Uterus (tissue), 2 donors: ENCODE results near the gene HAUS2.

Source experiments
- POLR2A ChIP-seq, 2 donors: fragments of 450-650 bp; IDR thresholded peaks; one replicate each; pipeline ENCODE4 v1.6.1; 2016; ENCODE audit warnings: antibody characterized with exemption in 2 of 2, mild to moderate bottlenecking in 1 of 2, moderate library complexity in 1 of 2
- TF ChIP-seq, protein P1 (sequence below), 4 experiments: fragments of 200-600 bp in 2 of 4; fragments of 450-650 bp in 2 of 4; sonication (generic) in 2 of 4; IDR thresholded peaks; one replicate each; pipeline ENCODE4 v1.5.1; 2016 to 2019; ENCODE audit warnings: antibody characterized with exemption in 4 of 4, mild to moderate bottlenecking in 2 of 4, moderate library complexity in 1 of 4

DNA sequence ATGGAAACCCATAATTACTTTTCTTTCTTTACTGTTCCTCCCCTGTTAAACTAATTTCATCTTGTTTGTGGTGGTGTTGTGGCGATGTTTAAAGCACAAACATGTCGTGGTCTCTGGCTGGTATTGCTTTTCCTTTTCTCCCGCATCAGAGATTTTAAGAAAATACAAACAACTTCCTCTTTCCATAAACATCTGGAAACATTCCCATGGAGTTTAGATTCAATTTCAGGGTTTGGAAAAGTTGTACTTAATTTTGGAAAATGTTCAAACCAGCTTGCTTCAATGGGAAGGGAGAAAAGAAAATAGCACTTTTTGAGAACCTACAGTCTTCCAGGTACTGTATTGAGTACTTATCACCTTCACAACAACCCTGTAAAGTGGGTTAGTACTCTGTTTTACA, 57.2 kb downstream of the HAUS2 start:
- TF ChIP-seq, protein P1, sequence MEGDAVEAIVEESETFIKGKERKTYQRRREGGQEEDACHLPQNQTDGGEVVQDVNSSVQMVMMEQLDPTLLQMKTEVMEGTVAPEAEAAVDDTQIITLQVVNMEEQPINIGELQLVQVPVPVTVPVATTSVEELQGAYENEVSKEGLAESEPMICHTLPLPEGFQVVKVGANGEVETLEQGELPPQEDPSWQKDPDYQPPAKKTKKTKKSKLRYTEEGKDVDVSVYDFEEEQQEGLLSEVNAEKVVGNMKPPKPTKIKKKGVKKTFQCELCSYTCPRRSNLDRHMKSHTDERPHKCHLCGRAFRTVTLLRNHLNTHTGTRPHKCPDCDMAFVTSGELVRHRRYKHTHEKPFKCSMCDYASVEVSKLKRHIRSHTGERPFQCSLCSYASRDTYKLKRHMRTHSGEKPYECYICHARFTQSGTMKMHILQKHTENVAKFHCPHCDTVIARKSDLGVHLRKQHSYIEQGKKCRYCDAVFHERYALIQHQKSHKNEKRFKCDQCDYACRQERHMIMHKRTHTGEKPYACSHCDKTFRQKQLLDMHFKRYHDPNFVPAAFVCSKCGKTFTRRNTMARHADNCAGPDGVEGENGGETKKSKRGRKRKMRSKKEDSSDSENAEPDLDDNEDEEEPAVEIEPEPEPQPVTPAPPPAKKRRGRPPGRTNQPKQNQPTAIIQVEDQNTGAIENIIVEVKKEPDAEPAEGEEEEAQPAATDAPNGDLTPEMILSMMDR (IDR thresholded peaks at IDR 0.05), result no peak
- TF ChIP-seq POLR2A (IDR thresholded peaks at IDR 0.05), result no peak
